MCF 10A (cell line): Measurements from ENCODE around the gene DIO1. TPM values are rescaled to one million over a fixed set of nuclear protein-coding genes. Genes with fewer than 3 reads are reported as not detected.

Experiments used
- BruUV-seq: library from RNA; stranded (reverse); fragments of 400-500 nt; replicated peaks from 2 replicates; lab custom pipeline; 2021; lab: Mats Ljungman, UMichigan
- CTCF ChIA-PET: fragments of 300-600 bp; sonication (Branson Sonifier 250); formaldehyde crosslinking; extraction: SDS; loops from one replicate; lab custom pipeline; 2021; ENCODE audit warnings: antibody characterized with exemption, inconsistent platforms; lab: Yijun Ruan, JAX
- POLR2A ChIA-PET: fragments of 300-600, 350-650 bp; sonication (Branson Sonifier 250); formaldehyde crosslinking; extraction: SDS; loops from one replicate; lab custom pipeline; 2020; ENCODE audit warnings: antibody characterized with exemption, inconsistent platforms; lab: Yijun Ruan, JAX
- DNase-seq: peaks from one replicate; pipeline ENCODE4 v3.0.0-alpha.2; 2018; ENCODE audit not compliant: unreplicated experiment
- H3K27ac Mint-ChIP-seq: one replicate; pipeline ENCODE4 v1.8.0; 2022; ENCODE audit warnings: mild to moderate bottlenecking, low read depth, mixed read lengths; ENCODE audit not compliant: unreplicated experiment
- H3K27me3 Mint-ChIP-seq: one replicate; pipeline ENCODE4 v1.8.0; 2022; ENCODE audit warnings: mixed read lengths; ENCODE audit not compliant: insufficient read depth, unreplicated experiment
- H3K36me3 Mint-ChIP-seq: one replicate; pipeline ENCODE4 v1.8.0; 2022; ENCODE audit warnings: mild to moderate bottlenecking, moderate library complexity, mixed read lengths; ENCODE audit not compliant: insufficient read depth, unreplicated experiment
- H3K4me1 Mint-ChIP-seq: one replicate; pipeline ENCODE4 v1.8.0; 2022; ENCODE audit warnings: mixed read lengths; ENCODE audit not compliant: insufficient read depth, unreplicated experiment
- H3K4me3 Mint-ChIP-seq: one replicate; pipeline ENCODE4 v1.8.0; 2022; ENCODE audit warnings: mild to moderate bottlenecking, moderate library complexity, mixed read lengths; ENCODE audit not compliant: unreplicated experiment
- H3K9me3 Mint-ChIP-seq: one replicate; pipeline ENCODE4 v1.8.0; 2022; ENCODE audit warnings: mixed read lengths; ENCODE audit not compliant: unreplicated experiment
- CTCF ChIP-seq: fragments of 200-600 bp; IDR thresholded peaks from one replicate; pipeline ENCODE4 v1.8.0; 2022; ENCODE audit warnings: antibody characterized with exemption, mild to moderate bottlenecking; ENCODE audit not compliant: unreplicated experiment
- intact Hi-C: fragments of 100-400 bp; cut with micrococcal nuclease; formaldehyde crosslinking; loops from 2 replicates; pipeline ENCODE4 v1.14.1; 2022
- total RNA-seq: library from RNA; stranded (reverse); gene quantifications from 2 replicates; pipeline ENCODE4 v1.2.3, GENCODE V29; 2022

DIO1 gene
- total RNA-seq, 1 experiment from 2014 or later, result not detected

- peaks cover 24% of the 10 kb centered on the region for H3K36me3 Mint-ChIP-seq
- CTCF ChIA-PET, result interaction anchor here (0.5 to 5.5 kb wide), 6 partner anchors 9 to 402 kb away, joined by 3 to 61 read pairs (median 4); no protein-coding TSS in a partner anchor
- TF ChIP-seq CTCF, result no peak
- intact Hi-C loops, result no loop called here
- no peaks in the 10 kb centered on the region for H3K9me3 Mint-ChIP-seq
- H3K4me3 Mint-ChIP-seq, result no peak overlapping the region
- POLR2A ChIA-PET, result no interaction called here
- H3K27me3 Mint-ChIP-seq, result peaks cover 4% of the 10 kb centered on the region
- BruUV-seq, result no TSS peak
- DNase-seq, result no peak
- no peak overlapping the region for H3K27ac Mint-ChIP-seq
- no peaks in the 10 kb centered on the region for H3K4me1 Mint-ChIP-seq
These were observed 42.3 kb upstream of the DIO1 start for GRCh38 chr1:53851571-53852285.

GRCh38 chr1:53860967-53861411 is 33.0 kb upstream of the DIO1 start:
- peaks cover 10% of the 10 kb centered on the region for H3K36me3 Mint-ChIP-seq
- BruUV-seq, result no TSS peak
- ChIA-PET POLR2A (interaction anchor here (0.6 to 2.1 kb wide), 6 partner anchors 18 to 963 kb away, joined by 3 to 20 read pairs (median 4); partner anchors contain the start of genes NDC1, TCEANC2 and TMEM59), CTCF (interaction anchor here (0.6 to 8.8 kb wide), 31 partner anchors 11 to 946 kb away, joined by 3 to 154 read pairs (median 4); partner anchors contain the start of genes IFT25, LRRC42, TCEANC2 and TMEM59)
- intact Hi-C loops, result loop anchor here (1.0 kb wide), 4 partner anchors 88 to 220 kb away; partner anchors contain the start of genes TCEANC2 and TMEM59
- no peaks in the 10 kb centered on the region for H3K4me1 Mint-ChIP-seq
- peak; percentile 82 for TF ChIP-seq CTCF
- H3K27ac Mint-ChIP-seq, result no peak overlapping the region
- no peaks in the 10 kb centered on the region for H3K9me3 Mint-ChIP-seq
- peak; percentile 75 for DNase-seq
- no peak overlapping the region for H3K4me3 Mint-ChIP-seq
- H3K27me3 Mint-ChIP-seq, result no peaks in the 10 kb centered on the region

GRCh38 chr1:53862507-53862906 is 31.5 kb upstream of the DIO1 start:
- Mint-ChIP-seq H3K4me1 (no peaks in the 10 kb centered on the region), H3K27ac (no peak overlapping the region), H3K4me3 (no peak overlapping the region), H3K9me3 (no peaks in the 10 kb centered on the region), H3K36me3 (peaks cover 11% of the 10 kb centered on the region), H3K27me3 (no peaks in the 10 kb centered on the region)
- ChIA-PET POLR2A (interaction anchor here (1.3 kb wide), 1 partner anchor 94 kb away, joined by 3 read pairs; no protein-coding TSS in a partner anchor), CTCF (interaction anchor here (0.6 to 8.8 kb wide), 5 partner anchors 9 to 1021 kb away, joined by 3 to 154 read pairs (median 48); no protein-coding TSS in a partner anchor)
- intact Hi-C loops, result no loop called here
- no TSS peak for BruUV-seq
- TF ChIP-seq CTCF, result no peak
- no peak for DNase-seq

GRCh38 chr1:53868565-53868964 is 25.4 kb upstream of the DIO1 start:
- Mint-ChIP-seq H3K4me3 (no peak overlapping the region), H3K27me3 (no peaks in the 10 kb centered on the region), H3K27ac (no peak overlapping the region), H3K36me3 (peaks cover 48% of the 10 kb centered on the region), H3K4me1 (no peaks in the 10 kb centered on the region), H3K9me3 (no peaks in the 10 kb centered on the region)
- DNase-seq, result no peak
- no TSS peak for BruUV-seq
- ChIA-PET CTCF (interaction anchor here (1.1 to 6.3 kb wide), 4 partner anchors 7 to 90 kb away, joined by 5 to 48 read pairs (median 16); no protein-coding TSS in a partner anchor), POLR2A (interaction anchor here (0.5 to 1.2 kb wide), 2 partner anchors 30 to 65 kb away, joined by 3 read pairs; partner anchors contain the start of gene NDC1)
- TF ChIP-seq CTCF, result no peak
- intact Hi-C loops, result no loop called here
